ENCODE measurements around the gene MT3.
"Not testable (repeated sequence)": the region's sequence is repeated elsewhere in the genome, so short reads cannot be mapped to it uniquely, and the experiment has no call there.

MT3 gene

GRCh38 chr16:56610017-56610608 is 20.8 kb downstream of the MT3 start:
- peak in 1 of 2 experiments; percentile 21 for DNase-seq

DNA sequence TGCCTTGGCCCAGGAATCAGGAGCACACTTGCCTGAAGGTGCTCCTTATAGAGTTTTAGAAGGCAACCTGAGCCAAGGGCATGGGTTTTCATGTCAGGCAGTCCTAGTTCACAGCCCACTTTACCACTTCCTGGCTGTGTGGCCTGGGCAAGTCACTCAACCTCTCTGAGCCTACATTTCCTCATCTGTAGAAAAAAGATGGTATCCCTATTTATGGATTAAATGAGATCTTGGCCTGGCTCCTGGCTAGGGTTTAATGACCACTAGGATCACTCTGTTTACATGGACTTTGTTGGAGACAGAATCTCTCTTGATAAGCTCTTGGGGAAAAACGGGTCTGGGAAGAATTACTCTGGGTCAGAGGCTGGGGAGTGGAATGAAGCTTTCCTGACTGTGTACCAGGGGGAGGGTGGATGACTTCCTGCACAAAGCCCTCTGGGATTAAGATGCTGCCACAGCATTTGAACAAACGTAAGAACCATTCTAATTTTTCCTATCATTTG is 21.3 kb downstream of the MT3 start:
- DNase-seq: no peak

DNA sequence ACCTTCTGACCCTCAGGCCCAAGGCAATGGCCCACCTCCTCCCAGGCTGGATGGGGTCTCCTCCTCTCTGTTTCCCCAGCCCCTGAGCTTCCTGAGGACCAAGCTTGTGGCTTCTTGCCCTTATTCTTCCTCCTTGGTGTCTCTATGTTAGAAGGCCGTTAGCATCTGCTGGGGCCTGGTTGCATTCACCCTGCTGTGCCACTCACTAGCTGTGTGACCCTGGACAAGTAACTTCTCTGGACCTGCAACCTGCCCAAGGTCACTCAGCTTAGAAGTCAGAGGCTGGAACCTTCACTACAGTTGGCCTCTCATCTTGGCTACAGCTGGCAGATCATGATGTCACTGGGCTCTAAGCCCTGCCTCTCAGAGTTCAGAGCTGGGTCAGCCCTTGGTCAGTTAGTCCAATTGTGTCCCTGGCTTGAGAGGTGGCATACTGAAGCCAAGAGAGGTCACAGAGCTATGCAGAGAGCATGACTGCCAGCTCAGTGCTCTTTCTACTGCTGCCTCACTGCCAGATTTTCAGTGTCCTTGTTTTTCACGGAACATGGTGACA is 22.0 kb downstream of the MT3 start:
- DNase-seq: no peak

- no peak for DNase-seq
Measured at GRCh38 chr16:56613706-56614105, 24.4 kb downstream of the MT3 start.

DNA sequence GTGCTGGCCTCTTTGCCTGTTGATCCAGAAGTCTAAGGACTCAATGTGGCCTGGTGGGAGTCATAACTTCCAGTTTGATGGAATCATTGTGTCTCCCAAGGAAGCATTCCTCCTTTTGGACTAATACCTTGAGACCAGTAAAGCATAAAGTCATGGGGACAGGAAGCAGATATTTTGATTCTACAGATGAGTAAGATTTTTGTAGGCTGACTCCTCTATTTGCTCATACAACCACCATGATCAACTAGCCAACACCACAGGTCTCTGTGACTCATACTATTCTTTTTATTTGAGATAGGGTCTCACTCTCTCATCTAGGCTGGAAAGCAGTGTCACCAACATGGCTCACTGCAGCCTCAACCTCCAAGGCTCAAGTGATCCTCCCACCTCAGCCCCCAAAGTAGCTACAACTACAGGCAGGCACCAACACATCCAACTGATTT is 25.2 kb downstream of the MT3 start:
- no peak for DNase-seq

DNA sequence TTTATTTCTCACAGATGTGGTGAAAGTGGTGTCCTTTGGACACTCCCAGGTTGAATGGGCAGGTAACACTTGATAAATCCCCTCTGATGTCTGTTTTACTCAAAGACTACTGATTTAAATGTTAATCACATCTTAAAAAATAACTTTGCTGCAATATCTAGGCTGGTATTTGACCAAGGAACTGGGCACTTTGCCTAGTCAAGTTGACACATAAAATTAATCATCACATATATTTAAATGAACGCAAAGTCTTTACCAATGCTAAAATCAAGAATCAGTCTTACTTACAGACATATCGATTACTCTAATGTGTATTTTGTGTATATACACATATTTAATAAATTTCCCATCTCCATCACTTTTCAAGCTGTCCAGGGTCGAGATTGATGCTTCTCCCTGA is 26.0 kb downstream of the MT3 start:
- DNase-seq: no peak

DNA sequence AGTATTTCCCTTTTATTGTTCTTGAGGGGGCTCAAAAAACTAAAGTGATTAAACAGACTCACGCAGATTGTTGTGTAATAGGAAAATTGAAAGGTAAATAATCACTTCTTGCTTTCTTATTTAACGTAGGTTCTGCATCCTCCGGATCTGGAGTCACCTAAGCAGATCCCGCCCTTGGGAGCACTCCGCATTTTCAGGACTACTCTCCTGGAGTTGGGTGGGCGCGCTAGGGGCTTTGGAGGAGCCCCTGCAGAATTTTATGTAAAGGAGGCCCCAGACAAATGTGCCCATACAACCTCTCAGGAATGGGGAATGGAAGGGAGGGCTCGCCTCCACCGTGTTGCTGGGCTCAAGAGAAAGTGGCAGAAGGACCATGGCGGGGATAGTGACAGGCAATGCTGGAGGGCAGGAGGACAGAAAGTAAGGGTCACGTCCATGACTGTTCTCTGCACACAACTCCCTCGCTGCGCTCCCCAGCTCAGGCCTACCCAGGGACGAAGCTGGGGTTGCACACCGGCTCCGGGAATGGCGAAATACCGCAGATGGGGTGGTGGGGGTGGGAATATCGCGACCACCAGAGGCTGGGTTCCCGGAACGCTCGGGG is 27.4 kb downstream of the MT3 start:
- DNase-seq: no peak

- peak in 1 of 2 experiments; percentile 6 for DNase-seq
Measured at GRCh38 chr16:56617212-56618085, 28.1 kb downstream of the MT3 start.

GRCh38 chr16:56618138-56618537 is 28.8 kb downstream of the MT3 start:
- no peak for DNase-seq

DNA sequence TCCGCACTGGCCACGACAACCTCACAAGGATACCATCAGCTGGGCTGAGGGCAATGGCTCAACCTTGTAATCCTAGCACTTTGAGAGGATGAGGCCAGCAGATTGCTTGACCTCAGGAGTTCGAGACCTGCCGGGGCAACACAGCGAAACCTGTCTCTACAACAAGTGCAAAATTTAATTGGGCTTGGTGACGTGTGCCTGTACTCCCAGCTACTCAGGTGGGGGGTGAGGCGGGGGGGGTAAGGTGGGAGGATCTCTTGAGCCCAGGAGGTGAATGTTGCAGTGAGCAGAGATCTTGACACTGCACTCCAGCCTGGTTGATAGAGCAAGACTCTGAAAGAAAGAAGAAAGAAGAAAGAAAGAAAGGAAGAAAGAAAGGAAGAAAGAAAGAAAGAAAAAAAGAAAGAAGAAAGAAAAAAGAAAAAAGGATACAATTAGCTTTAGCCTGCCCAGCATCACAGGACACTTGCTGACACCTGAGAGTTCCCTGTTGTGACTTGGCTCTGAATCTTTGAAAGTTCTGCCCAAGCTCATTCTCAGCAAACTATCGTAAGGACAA is 31.1 kb downstream of the MT3 start:
- no peak for DNase-seq

DNA sequence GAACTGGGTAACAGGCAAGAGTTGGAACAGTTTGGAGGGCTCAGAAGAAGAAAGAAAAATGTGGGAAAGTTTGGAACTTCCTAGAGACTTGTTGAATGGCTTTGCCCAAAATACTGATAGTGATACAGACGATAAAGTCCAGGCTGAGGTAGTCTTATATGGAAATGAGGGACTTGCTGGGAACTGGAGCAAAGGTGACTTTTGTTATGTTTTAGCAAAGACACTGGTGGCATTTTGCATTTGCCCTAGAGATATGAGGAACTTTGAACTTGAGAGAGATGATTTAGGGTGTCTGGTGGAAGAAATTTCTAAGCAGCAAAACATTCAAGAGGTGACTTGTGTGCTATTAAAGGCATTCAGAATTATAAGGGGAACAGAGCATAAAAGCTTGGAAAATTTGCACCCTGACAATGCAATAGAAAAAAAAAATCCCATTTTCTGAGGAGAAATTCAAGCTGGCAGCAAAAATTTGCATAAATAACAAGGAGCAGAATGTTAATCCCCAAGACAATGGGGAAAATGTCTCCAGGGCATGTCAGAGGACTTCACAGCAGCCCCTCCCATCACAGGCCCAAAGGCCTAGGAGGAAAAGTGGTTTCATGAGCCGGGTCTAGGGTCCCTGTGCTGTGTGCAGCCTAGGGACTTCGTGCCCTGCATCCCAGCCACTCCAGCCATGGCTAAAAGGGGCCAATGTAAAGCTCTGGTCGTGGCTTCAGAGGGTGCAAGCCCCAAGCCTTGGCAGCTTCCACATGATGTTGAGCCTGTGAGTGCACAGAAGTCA is 32.5 kb downstream of the MT3 start:
- not testable (repeated sequence) for DNase-seq

DNA sequence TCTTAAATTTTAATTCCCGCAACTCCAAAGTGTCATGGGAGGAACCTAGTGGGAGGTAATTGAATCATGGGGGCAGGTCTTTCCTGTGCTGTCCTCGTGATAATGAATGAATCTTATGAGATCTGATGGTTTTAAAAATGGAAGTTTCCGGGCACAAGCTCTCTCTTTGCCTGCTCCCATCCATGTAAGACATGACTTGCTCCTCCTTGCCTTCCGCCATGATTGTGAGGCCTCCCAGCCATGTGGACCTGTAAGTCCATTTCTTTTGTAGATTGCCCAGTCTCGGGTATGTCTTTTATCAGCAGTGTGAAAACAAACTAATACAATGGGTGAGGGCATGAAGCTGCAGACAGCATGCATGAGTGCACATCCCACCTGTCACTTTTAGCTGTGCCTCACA is 33.9 kb downstream of the MT3 start:
- not testable (repeated sequence) for DNase-seq

DNA sequence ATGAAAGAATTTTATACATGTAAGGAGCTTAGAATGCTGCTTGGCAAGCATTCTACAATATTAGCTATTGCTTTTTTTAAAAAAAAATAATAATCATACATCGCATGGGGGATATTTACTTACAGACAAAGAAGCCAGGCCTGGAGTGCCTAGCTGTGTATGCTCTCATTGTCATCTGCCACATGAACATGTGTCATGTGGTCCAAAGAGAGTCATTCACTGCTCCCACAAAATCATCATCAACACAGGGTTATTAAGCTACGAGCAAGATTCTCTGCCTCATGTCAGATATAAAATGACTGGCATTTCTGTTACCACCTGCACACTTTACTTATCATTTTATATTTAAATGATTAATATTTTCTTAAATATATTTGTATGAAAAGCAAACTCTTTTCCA is 34.3 kb downstream of the MT3 start:
- no peak for DNase-seq

- peak; percentile 37 to 81 for DNase-seq
Measured at GRCh38 chr16:56625140-56625942, 36.0 kb downstream of the MT3 start, which contains the start of gene MT1E. MT1E (plus strand) TSS chr16:56625781; CDS start chr16:56625852, 71 bp downstream.

GRCh38 chr16:56625943-56626654 is 36.8 kb downstream of the MT3 start:
- peak in 1 of 2 experiments; percentile 58 for DNase-seq

DNA sequence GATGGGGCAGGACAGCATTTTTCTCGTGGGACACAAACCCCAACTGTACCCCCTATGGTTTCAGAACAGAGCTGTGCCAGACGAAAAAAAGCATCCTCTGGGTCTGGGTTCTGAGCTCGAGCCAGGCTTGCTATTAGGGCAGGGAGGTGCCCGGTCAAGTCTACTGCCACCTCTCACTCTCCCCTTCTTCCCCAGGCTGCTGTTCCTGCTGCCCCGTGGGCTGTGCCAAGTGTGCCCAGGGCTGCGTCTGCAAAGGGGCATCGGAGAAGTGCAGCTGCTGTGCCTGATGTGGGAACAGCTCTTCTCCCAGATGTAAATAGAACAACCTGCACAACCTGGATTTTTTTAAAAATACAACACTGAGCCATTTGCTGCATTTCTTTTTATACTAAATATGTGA is 37.4 kb downstream of the MT3 start:
- no peak for DNase-seq

- no peak for DNase-seq
Measured at GRCh38 chr16:56628486-56629350, 39.4 kb downstream of the MT3 start.

DNA sequence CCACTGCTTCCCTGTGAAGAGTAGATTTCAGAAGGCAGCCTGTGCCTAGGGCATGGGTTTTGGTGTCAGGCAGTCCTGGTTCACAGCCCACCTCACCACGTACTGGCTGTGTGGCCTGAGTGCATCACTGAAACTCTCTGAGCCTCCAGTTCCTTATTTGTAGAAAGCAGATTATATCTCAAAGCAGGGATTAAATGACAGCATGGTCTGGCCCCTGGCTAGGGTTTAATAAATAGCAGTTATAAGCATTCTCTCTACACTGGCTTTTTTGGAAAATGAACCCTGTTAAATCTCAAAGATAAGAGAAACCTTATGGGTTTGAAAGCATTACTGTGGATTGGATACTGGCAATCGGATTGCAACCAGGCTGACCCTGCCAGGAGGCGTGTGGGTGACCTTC is 40.2 kb downstream of the MT3 start:
- no peak for DNase-seq

DNA sequence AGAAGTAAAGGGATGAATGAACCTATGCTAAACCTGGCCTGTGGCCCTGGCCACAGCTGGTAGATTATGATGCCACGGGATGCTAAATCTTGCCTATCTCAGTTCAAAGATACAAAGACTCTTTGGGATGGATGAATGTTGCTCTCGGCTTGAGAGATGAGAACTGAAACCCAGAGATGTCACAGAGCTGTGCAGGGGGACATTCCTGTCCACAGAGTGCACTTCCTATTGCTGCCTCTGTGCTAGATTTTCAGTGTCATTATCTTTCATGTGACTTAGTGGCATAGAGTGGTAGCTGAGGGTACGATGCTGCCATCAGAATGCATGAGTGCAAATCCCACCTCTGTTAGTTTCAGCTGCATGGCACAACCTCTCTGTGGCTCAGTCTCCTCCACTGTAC is 40.8 kb downstream of the MT3 start:
- no peak for DNase-seq

DNA sequence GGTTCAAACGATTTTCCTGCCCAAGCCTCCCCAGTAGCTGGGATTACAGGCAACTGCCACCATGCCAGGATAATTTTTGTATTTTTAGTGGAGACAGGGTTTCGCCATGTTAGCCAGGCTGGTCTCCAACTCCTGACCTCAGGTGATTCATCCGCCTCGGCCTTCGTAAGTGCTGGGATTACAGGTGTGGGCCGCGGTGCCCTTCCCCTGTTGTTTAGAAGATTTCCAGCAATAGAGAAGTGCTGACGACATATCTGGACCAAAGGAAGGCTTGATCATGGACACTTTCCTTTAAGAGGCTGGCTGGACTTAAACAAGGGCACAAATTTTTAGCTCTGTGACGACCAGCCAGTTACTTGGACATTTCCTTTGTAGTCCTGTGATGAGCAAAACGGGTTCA is 41.9 kb downstream of the MT3 start:
- DNase-seq: no peak

All from NCI-H526 (cell line).